Hematopoietic multipotent progenitor cell (in vitro differentiated cells): ENCODE data around the gene OR5AP2. TPM values are rescaled to one million over a fixed set of nuclear protein-coding genes. Genes with fewer than 3 reads are reported as not detected.
"Not testable (repeated sequence)": the region's sequence is repeated elsewhere in the genome, so short reads cannot be mapped to it uniquely, and the experiment has no call there.

Experiments used
- DNase-seq, 3 donors: peaks; one replicate each; pipeline ENCODE4 v3.0.0-alpha.2; 2011 to 2015; ENCODE audit warnings: low read depth in 2 of 3, low spot score in 2 of 3
- small RNA-seq: library from RNA; depleted of rRNA; stranded (forward); fragments of <200 nt; gene quantifications from one replicate; pipeline ENCODE3, GENCODE V24; 2012
- total RNA-seq: library from RNA; depleted of rRNA; stranded (reverse); fragments of >200 nt; gene quantifications from one replicate; pipeline ENCODE4 v1.2.3, GENCODE V29; 2012

The OR5AP2 gene
- not detected for total RNA-seq

- DNase-seq: no peak
Observed at GRCh38 chr11:56642339-56642738, at the start of gene OR5AP2. OR5AP2 (minus strand) TSS chr11:56642439; CDS start chr11:56642439, 0 bp downstream.

- DNase-seq: not testable (repeated sequence)
Observed at GRCh38 chr11:56691179-56691578, 48.9 kb upstream of the OR5AP2 start.

- DNase-seq: no peak
Observed at GRCh38 chr11:56688554-56689100, 46.4 kb upstream of the OR5AP2 start.

GRCh38 chr11:56670984-56671383 lies 28.7 kb upstream of the OR5AP2 start:
- DNase-seq: no peak

DNA sequence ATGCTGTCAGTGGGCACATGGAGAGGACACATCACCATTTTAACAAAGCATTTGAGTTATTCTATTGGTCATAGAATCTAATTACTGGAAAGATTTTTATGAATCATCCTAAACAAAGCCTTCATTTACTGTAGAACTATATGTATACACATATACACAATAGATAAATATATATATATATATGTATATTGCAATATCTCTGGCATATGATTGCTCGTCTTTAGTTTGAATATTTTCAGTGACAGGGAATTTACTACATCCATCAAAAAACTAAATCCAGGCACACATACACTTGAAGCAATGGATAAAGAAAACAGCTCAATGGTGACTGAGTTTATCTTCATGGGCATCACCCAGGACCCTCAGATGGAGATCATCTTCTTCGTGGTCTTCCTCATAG lies 21.1 kb upstream of the OR5AP2 start, which contains the start of gene OR5AR1:
OR5AR1 (plus strand) TSS at position 301 of the 400 bp plus-strand sequence; CDS start at position 301, 0 bp downstream.
- DNase-seq: no peak

GRCh38 chr11:56659755-56660154 lies 17.5 kb upstream of the OR5AP2 start:
- no peak for DNase-seq

DNA sequence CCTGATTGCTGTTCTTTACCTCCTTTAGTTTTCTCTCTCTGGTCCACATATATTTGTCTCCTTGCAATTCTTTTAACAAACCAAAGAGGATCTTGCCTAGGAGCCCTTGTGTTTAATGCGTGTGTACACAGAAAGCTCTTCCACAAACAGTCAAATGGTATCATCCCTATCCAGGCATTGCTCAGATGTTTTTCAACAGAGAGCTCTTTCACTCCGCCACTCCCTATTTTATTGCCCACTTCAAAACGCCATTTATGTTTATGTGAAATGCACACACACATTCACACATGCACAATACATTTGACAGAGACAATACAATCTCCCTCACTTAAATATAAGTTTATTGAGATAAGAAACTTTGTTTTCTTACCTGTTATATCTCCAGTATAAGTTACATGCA lies 4.7 kb downstream of the OR5AP2 start:
- no peak for DNase-seq

DNA sequence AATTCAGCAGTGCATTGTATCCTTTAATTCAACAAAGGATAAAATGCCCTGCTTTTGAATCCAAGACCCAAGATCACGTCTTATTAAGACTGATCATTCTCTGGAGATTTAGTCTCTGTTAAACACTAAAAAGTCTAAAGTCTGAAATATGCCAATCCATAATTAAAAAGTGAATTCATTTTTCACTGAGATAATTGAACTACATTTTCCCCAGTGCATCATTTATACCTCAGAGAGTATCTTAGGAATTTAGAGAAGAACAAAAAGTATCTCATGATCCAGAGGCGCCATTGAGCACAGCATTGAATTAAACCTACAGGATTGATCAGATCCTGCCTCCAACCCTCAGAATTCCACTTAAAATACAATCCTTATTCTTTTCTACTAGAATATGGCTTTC lies 5.4 kb downstream of the OR5AP2 start:
- DNase-seq: no peak

- no peak for DNase-seq
Observed at GRCh38 chr11:56632329-56632728, 9.9 kb downstream of the OR5AP2 start.

DNA sequence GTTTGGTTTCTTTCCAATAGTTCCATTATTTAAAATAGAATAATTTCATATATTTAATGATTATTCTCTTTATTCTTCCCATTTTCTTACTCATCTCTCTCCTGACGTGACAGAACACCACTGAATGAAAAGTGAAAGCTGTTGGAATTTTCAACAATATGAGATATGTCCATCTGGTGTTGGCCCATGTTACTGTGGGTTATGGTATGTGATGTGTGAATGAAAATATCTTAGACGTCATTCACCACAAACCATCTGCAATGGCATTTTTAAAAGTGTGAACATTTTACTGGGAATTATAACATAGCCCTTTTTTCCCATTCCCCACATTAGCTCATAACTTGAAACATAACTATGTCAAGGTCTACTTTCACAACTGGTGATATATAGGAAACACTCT lies 16.3 kb downstream of the OR5AP2 start:
- no peak for DNase-seq

DNA sequence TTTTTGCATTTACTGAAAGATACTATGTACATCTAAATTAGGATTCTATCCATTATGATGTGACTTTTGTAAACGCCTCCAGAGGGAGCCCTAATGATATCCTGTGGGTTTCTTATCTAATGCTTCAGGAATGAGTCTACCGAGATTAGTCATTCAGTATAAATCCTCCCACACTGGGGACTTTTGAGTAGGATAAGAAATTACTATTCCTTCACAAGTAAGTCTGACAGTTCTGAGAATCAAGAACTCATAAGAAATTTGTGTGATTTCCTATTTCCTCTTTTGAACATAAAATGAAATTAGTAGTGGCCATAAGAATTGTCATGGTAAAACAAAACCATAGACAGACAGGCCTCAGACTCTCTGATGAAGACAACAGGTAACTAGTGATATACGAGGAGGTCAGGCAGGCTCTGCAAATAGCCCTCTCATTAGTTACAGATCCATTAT lies 17.6 kb downstream of the OR5AP2 start:
- peak in 2 of 3 donors; percentile 0 to 12 for DNase-seq

GRCh38 chr11:56611174-56611573 lies 31.1 kb downstream of the OR5AP2 start:
- DNase-seq: no peak

- not testable (repeated sequence) for DNase-seq
Observed at GRCh38 chr11:56592088-56592717, 50.0 kb downstream of the OR5AP2 start.

Small RNA genes lying within 50 kb of the gene (small RNA-seq; reads per million reads assigned to genes)
- gene AP004245.1: not detected

Other genes with a start within 250 kb of the OR5AP2 start
- gene OR5AL1, start 229.7 kb downstream of the OR5AP2 start, total RNA-seq: not detected
- gene OR5M3, start 169.1 kb downstream of the OR5AP2 start, total RNA-seq: not detected
- gene OR5M8, start 151.1 kb downstream of the OR5AP2 start, total RNA-seq: not detected
- not detected for gene OR5M11, start 99.2 kb downstream of the OR5AP2 start, total RNA-seq
- gene OR5M10, start 64.7 kb downstream of the OR5AP2 start, total RNA-seq: not detected
- not detected for gene OR5M1, start 27.6 kb downstream of the OR5AP2 start, total RNA-seq
- gene OR5AR1, start 21.2 kb upstream of the OR5AP2 start, total RNA-seq: not detected
- gene OR9G1, start 56.7 kb upstream of the OR5AP2 start, total RNA-seq: under 0.01 TPM
- not detected for gene OR9G4, start 106.3 kb upstream of the OR5AP2 start, total RNA-seq